Natural killer cell treated with Interleukin-12 subunit alpha and Interleukin-12 subunit beta and Interleukin-15 and Interleukin-18, amount 100 ng/mL, for 72 hours (primary cell): ENCODE data around the gene LRRC15. TPM values are rescaled to one million over a fixed set of nuclear protein-coding genes. Genes with fewer than 3 reads are reported as not detected.

ENCODE experiments used
- ATAC-seq, 2 donors: fragments of 150-1000 bp; cut with Tn5 transposase in 1 of 2; sonication (Bioruptor Pico), chemical (Tn5 transposase) in 1 of 2; 2 replicates each; pipeline ENCODE4 v1.10.0; 2021
- DNase-seq: peaks from one replicate; pipeline ENCODE4 v3.0.0; 2022; ENCODE audit warnings: low spot score
- H3K27ac Mint-ChIP-seq, 2 donors: 1 replicate in 1 of 2; 2 replicates in 1 of 2; pipeline ENCODE4 v1.8.0; 2022; ENCODE audit warnings: mixed read lengths in 2 of 2, mild to moderate bottlenecking in 1 of 2, moderate library complexity in 1 of 2
- H3K27me3 Mint-ChIP-seq, 2 donors: 1 replicate in 1 of 2; 2 replicates in 1 of 2; pipeline ENCODE4 v1.8.0; 2022; ENCODE audit warnings: mixed read lengths in 2 of 2
- H3K36me3 Mint-ChIP-seq: one replicate; pipeline ENCODE4 v1.8.0; 2022; ENCODE audit warnings: mixed read lengths
- H3K4me1 Mint-ChIP-seq, 2 donors: 1 replicate in 1 of 2; 2 replicates in 1 of 2; pipeline ENCODE4 v1.8.0; 2022; ENCODE audit warnings: low read depth in 2 of 2, mixed read lengths in 2 of 2, mild to moderate bottlenecking in 1 of 2
- H3K4me3 Mint-ChIP-seq: one replicate; pipeline ENCODE4 v1.8.0; 2022; ENCODE audit warnings: mixed read lengths
- H3K9me3 Mint-ChIP-seq: 2 replicates; pipeline ENCODE4 v1.8.0; 2022; ENCODE audit warnings: mixed read lengths
- total RNA-seq, 2 donors: library from RNA; stranded (reverse); gene quantifications; one replicate each; pipeline ENCODE4 v1.2.3, GENCODE V29; 2022

The LRRC15 gene
- total RNA-seq, 2 donors from 2014 or later, result not detected

- no peaks in the 10 kb centered on the region for H3K36me3 Mint-ChIP-seq
- no peak for ATAC-seq
- peaks cover 28 to 34% of the 10 kb centered on the region in 2 donors for H3K27me3 Mint-ChIP-seq
- H3K27ac Mint-ChIP-seq, result no peak overlapping the region
- DNase-seq, result no peak
- no peak overlapping the region for H3K4me3 Mint-ChIP-seq
- H3K9me3 Mint-ChIP-seq, result no peaks in the 10 kb centered on the region
- no peaks in the 10 kb centered on the region for H3K4me1 Mint-ChIP-seq
These were observed 3.5 kb downstream of the LRRC15 start for GRCh38 chr3:194365978-194366490.

GRCh38 chr3:194365526-194365925, 4.0 kb downstream of the LRRC15 start:
- Mint-ChIP-seq H3K9me3 (no peaks in the 10 kb centered on the region), H3K27ac (no peak overlapping the region), H3K36me3 (no peaks in the 10 kb centered on the region), H3K27me3 (peaks cover 25 to 29% of the 10 kb centered on the region in 2 donors), H3K4me3 (no peak overlapping the region), H3K4me1 (no peaks in the 10 kb centered on the region)
- DNase-seq (no peak), ATAC-seq (no peak)

- ATAC-seq, result no peak
- Mint-ChIP-seq H3K4me3 (no peak overlapping the region), H3K27me3 (peaks cover 21 to 26% of the 10 kb centered on the region in 2 donors), H3K36me3 (no peaks in the 10 kb centered on the region), H3K4me1 (no peaks in the 10 kb centered on the region), H3K9me3 (no peaks in the 10 kb centered on the region), H3K27ac (no peak overlapping the region)
- DNase-seq, result no peak
These were observed 4.7 kb downstream of the LRRC15 start for GRCh38 chr3:194364652-194365434.

GRCh38 chr3:194364314-194364651, 5.3 kb downstream of the LRRC15 start:
- ATAC-seq, result no peak
- Mint-ChIP-seq H3K27ac (no peak overlapping the region), H3K9me3 (no peaks in the 10 kb centered on the region), H3K27me3 (peaks cover 24 to 27% of the 10 kb centered on the region in 2 donors), H3K4me1 (no peaks in the 10 kb centered on the region), H3K4me3 (no peak overlapping the region), H3K36me3 (no peaks in the 10 kb centered on the region)
- DNase-seq, result no peak

- DNase-seq (no peak), ATAC-seq (no peak)
- Mint-ChIP-seq H3K9me3 (no peaks in the 10 kb centered on the region), H3K27me3 (peaks cover 12 to 14% of the 10 kb centered on the region in 2 donors), H3K4me3 (no peak overlapping the region), H3K4me1 (no peaks in the 10 kb centered on the region), H3K36me3 (no peaks in the 10 kb centered on the region), H3K27ac (no peak overlapping the region)
These were observed 9.0 kb downstream of the LRRC15 start for GRCh38 chr3:194360568-194360967.

- Mint-ChIP-seq H3K36me3 (no peaks in the 10 kb centered on the region), H3K4me1 (no peaks in the 10 kb centered on the region), H3K27ac (no peak overlapping the region), H3K27me3 (peaks cover 12 to 14% of the 10 kb centered on the region in 2 donors), H3K9me3 (no peaks in the 10 kb centered on the region), H3K4me3 (no peak overlapping the region)
- ATAC-seq (no peak), DNase-seq (no peak)
These were observed 11.9 kb downstream of the LRRC15 start for GRCh38 chr3:194357681-194358080.

GRCh38 chr3:194355379-194355778, 14.2 kb downstream of the LRRC15 start:
- no peaks in the 10 kb centered on the region for H3K4me1 Mint-ChIP-seq
- H3K27me3 Mint-ChIP-seq, result peaks cover 12 to 14% of the 10 kb centered on the region in 2 donors
- no peak overlapping the region for H3K4me3 Mint-ChIP-seq
- no peaks in the 10 kb centered on the region for H3K36me3 Mint-ChIP-seq
- DNase-seq (no peak), ATAC-seq (no peak)
- H3K27ac Mint-ChIP-seq, result no peak overlapping the region
- no peaks in the 10 kb centered on the region for H3K9me3 Mint-ChIP-seq

GRCh38 chr3:194354315-194354714, 15.2 kb downstream of the LRRC15 start:
- Mint-ChIP-seq H3K36me3 (no peaks in the 10 kb centered on the region), H3K4me1 (no peaks in the 10 kb centered on the region), H3K27ac (no peak overlapping the region), H3K9me3 (no peaks in the 10 kb centered on the region), H3K27me3 (peaks cover 6 to 7% of the 10 kb centered on the region in 2 donors), H3K4me3 (no peak overlapping the region)
- DNase-seq (no peak), ATAC-seq (no peak)

GRCh38 chr3:194352667-194353246, 16.8 kb downstream of the LRRC15 start:
- Mint-ChIP-seq H3K9me3 (no peaks in the 10 kb centered on the region), H3K27ac (no peak overlapping the region), H3K27me3 (no peaks in the 10 kb centered on the region), H3K4me1 (no peaks in the 10 kb centered on the region), H3K4me3 (no peak overlapping the region), H3K36me3 (no peaks in the 10 kb centered on the region)
- no peak for DNase-seq
- no peak for ATAC-seq

GRCh38 chr3:194351952-194352536, 17.5 kb downstream of the LRRC15 start:
- Mint-ChIP-seq H3K27ac (no peak overlapping the region), H3K4me1 (no peaks in the 10 kb centered on the region), H3K36me3 (no peaks in the 10 kb centered on the region), H3K4me3 (no peak overlapping the region), H3K27me3 (no peaks in the 10 kb centered on the region), H3K9me3 (no peaks in the 10 kb centered on the region)
- DNase-seq (no peak), ATAC-seq (no peak)

- H3K36me3 Mint-ChIP-seq, result no peaks in the 10 kb centered on the region
- ATAC-seq (no peak), DNase-seq (no peak)
- H3K9me3 Mint-ChIP-seq, result no peaks in the 10 kb centered on the region
- H3K4me3 Mint-ChIP-seq, result no peak within 1 kb of the TSS
- H3K4me1 Mint-ChIP-seq, result no peaks in the 10 kb centered on the region
- no peaks in the 10 kb centered on the region for H3K27me3 Mint-ChIP-seq
- no peak within 1 kb of the TSS for H3K27ac Mint-ChIP-seq
These were observed 18.4 kb downstream of the LRRC15 start, which contains the start of gene CPN2 for GRCh38 chr3:194351080-194351672. CPN2 (minus strand) TSS chr3:194351328; CDS start chr3:194342702, 8,626 bp downstream.

GRCh38 chr3:194350726-194351071, 18.8 kb downstream of the LRRC15 start:
- no peak for ATAC-seq
- Mint-ChIP-seq H3K27ac (no peak overlapping the region), H3K4me3 (no peak overlapping the region)

GRCh38 chr3:194348354-194348753, 21.2 kb downstream of the LRRC15 start:
- ATAC-seq (no peak), DNase-seq (no peak)
- Mint-ChIP-seq H3K36me3 (no peaks in the 10 kb centered on the region), H3K4me1 (no peaks in the 10 kb centered on the region), H3K27ac (no peak overlapping the region), H3K9me3 (no peaks in the 10 kb centered on the region), H3K4me3 (no peak overlapping the region), H3K27me3 (peaks cover 0 to 9% of the 10 kb centered on the region in 2 donors)

More at GRCh38 chr3:194350726-194351071, 18.8 kb downstream of the LRRC15 start:
- DNase-seq, result no peak
- Mint-ChIP-seq H3K36me3 (no peaks in the 10 kb centered on the region), H3K9me3 (no peaks in the 10 kb centered on the region), H3K4me1 (no peaks in the 10 kb centered on the region), H3K27me3 (peaks cover 0 to under 1% of the 10 kb centered on the region in 2 donors)

- H3K4me1 Mint-ChIP-seq, result no peaks in the 10 kb centered on the region
- no peak for ATAC-seq
- peaks cover 9 to 13% of the 10 kb centered on the region in 2 donors for H3K27me3 Mint-ChIP-seq
- H3K27ac Mint-ChIP-seq, result no peak overlapping the region
- no peak for DNase-seq
- no peaks in the 10 kb centered on the region for H3K9me3 Mint-ChIP-seq
- H3K36me3 Mint-ChIP-seq, result no peaks in the 10 kb centered on the region
- H3K4me3 Mint-ChIP-seq, result no peak overlapping the region
These were observed 22.9 kb downstream of the LRRC15 start for GRCh38 chr3:194346621-194347020.
